SU-DHL-6 (cell line): Measurements from ENCODE around the gene RABL6.

Experiments used
- EZH2phosphoT487 ChIP-seq: fragments of 200-600 bp; sonication (generic), shearing (Covaris generic); conservative IDR thresholded peaks from 2 replicates; pipeline ENCODE4 v1.6.1; 2018; ENCODE audit warnings: mild to moderate bottlenecking, antibody characterized with exemption, low read length, moderate library complexity, mixed read lengths
- TF ChIP-seq, protein P1 (sequence below): fragments of 200-600 bp; sonication (generic); IDR thresholded peaks from one replicate; pipeline ENCODE4 v1.5.1; 2017; ENCODE audit warnings: antibody characterized with exemption, mild to moderate bottlenecking, low read length, moderate library complexity; ENCODE audit not compliant: insufficient read depth, poor library complexity, severe bottlenecking

DNA sequence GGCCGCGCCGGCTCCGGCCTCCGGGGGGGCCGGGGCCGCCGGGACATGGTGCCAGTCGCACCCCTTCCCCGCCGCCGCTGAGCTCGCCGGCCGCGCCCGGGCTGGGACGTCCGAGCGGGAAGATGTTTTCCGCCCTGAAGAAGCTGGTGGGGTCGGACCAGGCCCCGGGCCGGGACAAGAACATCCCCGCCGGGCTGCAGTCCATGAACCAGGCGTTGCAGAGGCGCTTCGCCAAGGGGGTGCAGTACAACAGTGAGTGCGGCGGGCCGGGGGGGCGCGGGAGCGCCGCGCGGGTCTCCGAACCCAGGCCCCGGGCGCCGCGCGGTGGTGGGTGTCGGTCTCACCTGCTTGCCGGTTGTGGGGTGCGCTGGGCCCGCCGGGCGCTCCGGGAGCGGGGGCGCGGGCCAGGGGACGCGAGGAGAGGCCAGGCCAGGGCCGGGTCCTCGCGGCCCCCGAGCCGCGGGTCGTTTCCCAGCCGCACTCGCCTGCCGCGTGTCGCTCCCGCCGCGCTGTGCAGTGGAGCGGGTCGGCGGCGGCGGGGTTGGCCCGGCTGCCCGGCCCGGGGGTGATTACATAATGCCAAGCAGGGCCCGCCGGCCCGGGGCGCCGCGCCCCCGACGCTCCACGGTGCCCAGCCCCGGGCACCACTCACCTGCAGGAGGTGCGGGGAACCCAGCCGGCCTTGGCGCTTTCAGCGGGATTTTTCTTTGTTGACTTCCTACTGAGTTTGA, 492 bp downstream of the RABL6 start:
- TF ChIP-seq, protein P1, sequence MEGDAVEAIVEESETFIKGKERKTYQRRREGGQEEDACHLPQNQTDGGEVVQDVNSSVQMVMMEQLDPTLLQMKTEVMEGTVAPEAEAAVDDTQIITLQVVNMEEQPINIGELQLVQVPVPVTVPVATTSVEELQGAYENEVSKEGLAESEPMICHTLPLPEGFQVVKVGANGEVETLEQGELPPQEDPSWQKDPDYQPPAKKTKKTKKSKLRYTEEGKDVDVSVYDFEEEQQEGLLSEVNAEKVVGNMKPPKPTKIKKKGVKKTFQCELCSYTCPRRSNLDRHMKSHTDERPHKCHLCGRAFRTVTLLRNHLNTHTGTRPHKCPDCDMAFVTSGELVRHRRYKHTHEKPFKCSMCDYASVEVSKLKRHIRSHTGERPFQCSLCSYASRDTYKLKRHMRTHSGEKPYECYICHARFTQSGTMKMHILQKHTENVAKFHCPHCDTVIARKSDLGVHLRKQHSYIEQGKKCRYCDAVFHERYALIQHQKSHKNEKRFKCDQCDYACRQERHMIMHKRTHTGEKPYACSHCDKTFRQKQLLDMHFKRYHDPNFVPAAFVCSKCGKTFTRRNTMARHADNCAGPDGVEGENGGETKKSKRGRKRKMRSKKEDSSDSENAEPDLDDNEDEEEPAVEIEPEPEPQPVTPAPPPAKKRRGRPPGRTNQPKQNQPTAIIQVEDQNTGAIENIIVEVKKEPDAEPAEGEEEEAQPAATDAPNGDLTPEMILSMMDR = no peak
- TF ChIP-seq EZH2phosphoT487 = no peak
